Activated T-helper 2 cell treated with anti-CD3 and anti-CD28 coated beads, Interferon-gamma antibody, Interleukin-2, Interleukin-4, amounts not matched to agents 10 μg/mL and 5 μg/mL and 100 μg/mL, durations not matched to agents 14 hours and 24 hours and 36 hours (primary cell): ENCODE results near the gene HINT1. TPM values are rescaled to one million over a fixed set of nuclear protein-coding genes. Genes with fewer than 3 reads are reported as not detected.
"Not testable (repeated sequence)": the region's sequence is repeated elsewhere in the genome, so short reads cannot be mapped to it uniquely, and the experiment has no call there.

Experiments
- DNase-seq: peaks from one replicate; pipeline ENCODE4 v3.0.0; 2021; ENCODE audit warnings: low spot score
- H3K27ac Mint-ChIP-seq: one replicate; pipeline ENCODE4 v1.8.0; 2021; ENCODE audit warnings: mixed read lengths
- H3K27me3 Mint-ChIP-seq: one replicate; pipeline ENCODE4 v1.8.0; 2021; ENCODE audit warnings: low read depth, mixed read lengths
- H3K36me3 Mint-ChIP-seq: one replicate; pipeline ENCODE4 v1.8.0; 2021; ENCODE audit warnings: low read depth, mixed read lengths
- H3K4me1 Mint-ChIP-seq: one replicate; pipeline ENCODE4 v1.8.0; 2021; ENCODE audit warnings: low read depth, mixed read lengths
- H3K4me3 Mint-ChIP-seq: one replicate; pipeline ENCODE4 v1.8.0; 2021; ENCODE audit warnings: low read depth, mild to moderate bottlenecking, moderate library complexity, mixed read lengths
- H3K9me3 Mint-ChIP-seq: one replicate; pipeline ENCODE4 v1.8.0; 2021; ENCODE audit warnings: mixed read lengths
- intact Hi-C: fragments of 100-400 bp; cut with micrococcal nuclease; formaldehyde crosslinking; loops from one replicate; pipeline ENCODE4 v1.15.1; 2023
- total RNA-seq: library from RNA; stranded (reverse); gene quantifications from 2 replicates; pipeline ENCODE4 v1.2.3, GENCODE V29; 2022

The HINT1 gene
- total RNA-seq, 1 donor from 2014 or later = 279 TPM

DNA sequence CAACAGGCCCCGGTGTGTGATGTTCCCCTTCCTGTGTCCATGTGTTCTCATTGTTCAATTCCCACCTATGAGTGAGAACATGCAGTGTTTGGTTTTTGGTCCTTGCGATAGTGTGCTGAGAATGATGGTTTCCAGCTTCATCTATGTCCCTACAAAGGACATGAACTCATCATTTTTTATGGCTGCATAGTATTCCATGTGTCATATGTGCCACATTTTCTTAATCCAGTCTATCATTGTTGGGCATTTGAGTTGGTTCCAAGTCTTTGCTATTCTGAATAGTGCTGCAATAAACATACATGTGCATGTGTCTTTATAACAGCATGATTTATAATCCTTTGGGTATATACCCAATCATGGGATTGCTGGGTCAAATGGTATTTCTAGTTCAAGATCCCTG lies 32.0 kb downstream of the HINT1 start:
- H3K27me3 Mint-ChIP-seq, intact Hi-C loops, DNase-seq, H3K4me1 Mint-ChIP-seq, H3K36me3 Mint-ChIP-seq, H3K4me3 Mint-ChIP-seq, H3K9me3 Mint-ChIP-seq, H3K27ac Mint-ChIP-seq: not testable (repeated sequence)

DNA sequence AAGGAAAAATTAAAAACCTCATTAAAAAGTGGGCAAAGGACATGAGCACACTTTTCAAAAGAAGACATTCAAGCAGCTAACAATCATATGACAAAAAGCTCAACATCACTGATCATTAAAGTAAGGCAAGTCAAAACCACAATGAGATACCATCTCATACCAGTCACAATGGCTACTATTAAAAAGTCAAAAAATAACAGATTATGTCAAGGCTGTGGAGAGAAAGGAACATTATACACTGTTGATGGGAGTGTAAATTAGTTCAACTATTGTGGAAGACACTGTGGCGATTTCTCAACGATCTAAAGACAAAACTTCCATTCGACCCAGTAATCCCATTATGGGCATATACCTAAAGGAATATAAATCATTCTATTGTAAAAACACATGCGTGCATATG lies 35.8 kb downstream of the HINT1 start:
- H3K36me3 Mint-ChIP-seq = no peaks in the 10 kb centered on the region
- no peak overlapping the region for H3K27ac Mint-ChIP-seq
- H3K9me3 Mint-ChIP-seq = peaks cover 28% of the 10 kb centered on the region
- DNase-seq = no peak
- H3K4me1 Mint-ChIP-seq = no peaks in the 10 kb centered on the region
- no peak overlapping the region for H3K4me3 Mint-ChIP-seq
- H3K27me3 Mint-ChIP-seq = peaks cover 3% of the 10 kb centered on the region
- intact Hi-C loops = no loop called here

DNA sequence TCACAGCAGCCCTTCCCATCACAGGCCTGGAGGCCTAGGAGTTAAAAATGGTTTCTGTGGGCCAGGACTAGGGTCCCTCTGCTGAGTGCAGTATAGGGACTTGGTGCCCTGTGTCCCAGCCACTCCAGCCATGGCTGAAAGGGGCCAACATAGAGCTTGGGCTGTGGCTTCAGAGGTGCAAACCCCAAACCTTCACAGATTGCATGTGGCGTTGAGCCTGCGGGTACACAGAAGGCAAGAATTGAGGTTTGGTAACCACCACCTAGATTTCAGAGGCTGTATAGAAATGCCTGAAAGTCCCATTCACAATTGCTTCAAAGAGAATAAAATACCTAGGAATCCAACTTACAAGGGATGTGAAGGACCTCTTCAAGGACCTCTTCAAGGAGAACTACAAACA lies 37.8 kb downstream of the HINT1 start:
- H3K4me3 Mint-ChIP-seq, H3K27ac Mint-ChIP-seq, H3K36me3 Mint-ChIP-seq, H3K27me3 Mint-ChIP-seq, DNase-seq, H3K4me1 Mint-ChIP-seq, intact Hi-C loops: not testable (repeated sequence)
- peaks cover 29% of the 10 kb centered on the region for H3K9me3 Mint-ChIP-seq

DNA sequence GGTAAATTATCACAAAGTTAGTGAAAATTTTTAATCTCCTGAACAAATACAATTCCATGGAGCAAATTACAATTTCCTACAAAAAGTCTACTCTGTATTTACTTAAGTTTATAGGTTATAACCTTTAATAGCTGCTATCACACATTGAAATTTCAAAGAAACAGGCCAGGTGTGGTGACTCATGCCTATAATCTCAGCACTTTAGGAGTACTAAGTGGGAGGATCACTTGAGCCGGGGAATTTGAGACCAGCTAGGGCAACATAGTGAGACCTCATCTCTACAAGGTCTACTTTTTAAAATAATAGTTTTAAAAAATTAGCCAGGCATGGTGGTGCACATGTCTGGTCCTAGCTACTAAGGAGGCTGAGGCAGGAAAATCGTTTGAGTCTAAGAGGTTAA lies 50.3 kb downstream of the HINT1 start:
- no peak for DNase-seq
- H3K4me3 Mint-ChIP-seq = no peak overlapping the region
- peaks cover 12% of the 10 kb centered on the region for H3K9me3 Mint-ChIP-seq
- H3K4me1 Mint-ChIP-seq = peaks cover 3% of the 10 kb centered on the region
- intact Hi-C loops = loop anchor here (5.0 kb wide), 1 partner anchor 1002 kb away; no protein-coding TSS in a partner anchor
- no peaks in the 10 kb centered on the region for H3K36me3 Mint-ChIP-seq
- H3K27me3 Mint-ChIP-seq = peaks cover 7% of the 10 kb centered on the region
- no peak overlapping the region for H3K27ac Mint-ChIP-seq

DNA sequence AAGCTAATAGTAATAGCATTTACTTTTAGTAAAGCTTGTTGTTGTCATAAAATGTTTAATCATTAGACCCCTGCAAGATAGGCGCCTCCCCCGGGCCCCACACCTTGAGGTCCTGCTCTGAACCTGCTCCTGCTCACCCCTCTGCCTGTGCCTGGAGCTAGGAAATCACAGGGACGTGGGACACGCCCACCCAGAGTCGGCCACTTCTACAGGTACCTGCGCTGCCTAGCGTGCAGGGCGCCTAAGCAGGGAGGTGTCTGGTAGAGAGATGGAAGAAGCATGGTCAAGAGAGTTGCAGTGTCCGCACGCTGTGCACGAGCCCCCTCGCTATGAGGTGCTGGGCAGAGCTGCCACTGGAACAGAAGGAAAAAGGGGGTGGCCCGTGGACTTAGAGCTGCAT lies 52.6 kb downstream of the HINT1 start:
- intact Hi-C loops = loop anchor here (5.0 kb wide), 1 partner anchor 1000 kb away; no protein-coding TSS in a partner anchor
- no peak for DNase-seq
- H3K27ac Mint-ChIP-seq = no peak overlapping the region
- peaks cover 5% of the 10 kb centered on the region for H3K4me1 Mint-ChIP-seq
- no peak overlapping the region for H3K4me3 Mint-ChIP-seq
- H3K27me3 Mint-ChIP-seq = peaks cover 6% of the 10 kb centered on the region
- H3K9me3 Mint-ChIP-seq = no peaks in the 10 kb centered on the region
- no peaks in the 10 kb centered on the region for H3K36me3 Mint-ChIP-seq

DNA sequence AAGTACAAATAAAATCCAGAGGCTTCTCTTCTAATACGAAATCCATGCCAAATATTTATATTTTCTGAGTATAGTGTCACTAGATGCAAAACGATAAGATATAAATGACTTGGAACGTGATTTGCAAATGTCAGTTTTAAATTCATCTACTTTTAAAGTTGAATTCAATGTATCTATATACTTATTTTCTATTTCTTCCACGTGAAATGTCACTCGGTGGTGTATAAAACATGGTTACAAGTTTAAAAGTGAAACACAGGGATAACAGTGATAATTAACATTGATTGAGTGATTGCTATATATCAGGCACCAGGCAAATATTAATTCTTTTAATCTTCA lies 54.8 kb downstream of the HINT1 start:
- H3K36me3 Mint-ChIP-seq = no peaks in the 10 kb centered on the region
- no peak overlapping the region for H3K4me3 Mint-ChIP-seq
- H3K9me3 Mint-ChIP-seq = no peaks in the 10 kb centered on the region
- no peak overlapping the region for H3K27ac Mint-ChIP-seq
- H3K4me1 Mint-ChIP-seq = peaks cover 6% of the 10 kb centered on the region
- H3K27me3 Mint-ChIP-seq = no peaks in the 10 kb centered on the region
- no peak for DNase-seq
- intact Hi-C loops = loop anchor here (1.0 to 5.0 kb wide), 3 partner anchors 239 to 1339 kb away; no protein-coding TSS in a partner anchor

DNA sequence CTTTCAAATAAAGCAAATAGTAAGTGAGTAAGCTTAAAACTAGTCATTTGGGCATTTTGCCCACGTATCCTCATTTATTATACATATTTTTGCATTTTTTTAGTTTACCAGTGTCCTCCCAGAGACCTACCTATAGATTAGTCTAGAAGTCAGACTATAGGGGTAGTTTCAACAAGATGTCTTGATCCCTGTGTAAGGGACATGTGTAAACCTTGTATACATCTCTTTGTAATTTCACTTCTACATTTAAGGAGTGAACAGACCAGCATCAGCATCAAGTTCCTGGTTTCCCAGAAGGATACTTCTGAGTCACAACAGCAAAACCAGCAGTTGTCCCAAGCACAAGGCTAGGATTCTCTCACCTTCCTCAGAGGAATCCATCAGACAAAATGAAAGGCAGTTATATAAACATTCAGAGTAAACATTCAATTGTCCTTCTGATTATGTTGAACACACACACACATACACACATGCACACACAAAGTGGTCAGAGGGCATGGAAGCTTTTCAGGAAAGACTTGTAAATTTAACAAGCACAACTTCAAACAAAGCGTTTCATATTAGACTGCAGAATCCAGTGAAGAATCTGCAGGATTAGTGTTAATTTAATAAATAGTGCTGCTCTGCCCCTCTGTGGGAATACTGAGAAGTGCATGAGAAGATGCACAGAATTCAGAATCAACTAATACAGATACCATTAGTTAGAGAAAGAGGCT lies 55.4 kb downstream of the HINT1 start:
- no peak overlapping the region for H3K27ac Mint-ChIP-seq
- H3K4me3 Mint-ChIP-seq = no peak overlapping the region
- intact Hi-C loops = loop anchor here (1.0 to 5.0 kb wide), 3 partner anchors 238 to 1339 kb away; no protein-coding TSS in a partner anchor
- no peaks in the 10 kb centered on the region for H3K36me3 Mint-ChIP-seq
- no peaks in the 10 kb centered on the region for H3K9me3 Mint-ChIP-seq
- H3K4me1 Mint-ChIP-seq = peaks cover 6% of the 10 kb centered on the region
- DNase-seq = no peak
- H3K27me3 Mint-ChIP-seq = no peaks in the 10 kb centered on the region

Other genes starting within 250 kb of the HINT1 start
- gene LYRM7, start 5.7 kb upstream of the HINT1 start, total RNA-seq = 14.0 and 20.3 TPM in 2 replicates
- 89.5 and 91.0 TPM in 2 replicates for gene CDC42SE2, start 98.8 kb upstream of the HINT1 start, total RNA-seq